GM12874 (cell line): Measurements from ENCODE around the gene POR.

Experiments
- TF ChIP-seq, protein P1 (sequence below): IDR thresholded peaks from 2 replicates; pipeline ENCODE4 v1.5.1; 2011; ENCODE audit warnings: low read depth, mild to moderate bottlenecking, control low read depth, low read length, moderate library complexity; ENCODE audit not compliant: insufficient read depth

The POR gene

DNA sequence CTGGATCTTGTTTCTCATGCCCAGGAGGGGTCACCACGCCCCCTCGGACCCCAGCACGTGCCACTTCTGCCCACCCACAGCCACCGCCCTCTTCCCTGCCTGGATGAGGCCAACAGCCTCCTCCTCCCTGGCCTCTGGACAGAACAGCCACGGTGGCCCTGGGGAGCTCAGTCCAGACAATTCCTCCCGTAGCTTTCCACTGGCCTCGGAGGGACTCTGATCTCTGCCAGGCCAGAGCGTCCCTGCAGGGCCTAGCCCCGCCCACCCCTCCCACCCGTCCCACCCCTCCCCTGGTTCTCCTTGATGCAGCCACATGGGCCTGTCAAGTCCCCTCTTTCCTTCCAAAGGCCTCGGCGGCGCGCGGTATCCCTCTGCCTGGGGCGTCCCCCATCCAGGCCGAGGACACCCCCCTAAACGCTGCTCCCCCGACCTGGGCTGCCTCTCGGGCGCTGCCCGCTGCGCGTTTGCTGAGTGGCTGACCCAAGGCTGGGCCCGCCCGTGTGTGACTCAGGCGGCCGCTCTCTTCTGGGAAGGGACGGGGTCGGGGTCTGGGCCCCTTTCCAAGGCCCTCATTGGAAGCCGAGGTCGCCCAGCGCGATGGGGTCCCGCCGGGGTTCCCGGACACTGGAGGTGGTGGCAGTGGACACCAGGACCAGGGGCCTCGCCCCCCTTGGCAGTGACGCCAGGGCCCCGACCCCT lies 78.9 kb downstream of the POR start:
- TF ChIP-seq, protein P1, sequence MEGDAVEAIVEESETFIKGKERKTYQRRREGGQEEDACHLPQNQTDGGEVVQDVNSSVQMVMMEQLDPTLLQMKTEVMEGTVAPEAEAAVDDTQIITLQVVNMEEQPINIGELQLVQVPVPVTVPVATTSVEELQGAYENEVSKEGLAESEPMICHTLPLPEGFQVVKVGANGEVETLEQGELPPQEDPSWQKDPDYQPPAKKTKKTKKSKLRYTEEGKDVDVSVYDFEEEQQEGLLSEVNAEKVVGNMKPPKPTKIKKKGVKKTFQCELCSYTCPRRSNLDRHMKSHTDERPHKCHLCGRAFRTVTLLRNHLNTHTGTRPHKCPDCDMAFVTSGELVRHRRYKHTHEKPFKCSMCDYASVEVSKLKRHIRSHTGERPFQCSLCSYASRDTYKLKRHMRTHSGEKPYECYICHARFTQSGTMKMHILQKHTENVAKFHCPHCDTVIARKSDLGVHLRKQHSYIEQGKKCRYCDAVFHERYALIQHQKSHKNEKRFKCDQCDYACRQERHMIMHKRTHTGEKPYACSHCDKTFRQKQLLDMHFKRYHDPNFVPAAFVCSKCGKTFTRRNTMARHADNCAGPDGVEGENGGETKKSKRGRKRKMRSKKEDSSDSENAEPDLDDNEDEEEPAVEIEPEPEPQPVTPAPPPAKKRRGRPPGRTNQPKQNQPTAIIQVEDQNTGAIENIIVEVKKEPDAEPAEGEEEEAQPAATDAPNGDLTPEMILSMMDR: no peak

DNA sequence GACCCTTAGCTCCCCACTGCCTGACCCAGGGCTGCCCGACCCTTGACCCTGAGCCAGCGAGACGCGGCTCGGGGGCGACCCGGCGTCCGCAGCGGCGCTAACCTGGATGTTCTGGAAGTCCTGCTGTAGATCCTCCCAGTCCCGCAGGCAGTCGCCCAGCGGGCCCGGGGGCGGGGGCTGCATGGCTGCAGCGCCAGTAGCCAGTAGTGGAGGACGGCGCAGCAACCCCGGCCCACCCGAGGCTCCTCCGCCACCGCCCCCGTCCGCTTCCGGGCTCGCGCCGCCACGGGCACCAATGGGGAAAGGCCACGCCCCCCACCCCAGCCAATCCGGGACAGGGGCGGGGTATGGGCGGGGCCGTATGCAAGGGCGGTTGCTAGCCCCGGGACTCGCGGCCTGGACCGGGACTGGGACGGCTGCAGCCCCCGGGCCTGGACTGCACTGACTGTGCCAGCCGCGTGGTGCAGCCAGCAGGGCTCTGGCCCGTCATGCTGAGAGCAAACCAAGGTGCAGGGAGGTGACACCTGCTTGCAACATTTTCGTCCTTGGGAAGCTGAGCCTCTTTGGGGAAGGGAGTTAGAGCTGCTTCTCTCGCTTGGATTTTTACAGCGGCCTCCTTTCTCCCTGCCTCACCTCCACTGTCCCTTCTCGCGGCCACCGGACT lies 79.6 kb downstream of the POR start, which contains the start of gene TMEM120A:
TSS of gene TMEM120A (minus strand) at position 208 of the 664 bp plus-strand sequence. CDS start at position 183, 25 bp downstream.
- TF ChIP-seq, protein P1: 0 out of 2 replicates have a peak, but pooled peaks have one; percentile 2

DNA sequence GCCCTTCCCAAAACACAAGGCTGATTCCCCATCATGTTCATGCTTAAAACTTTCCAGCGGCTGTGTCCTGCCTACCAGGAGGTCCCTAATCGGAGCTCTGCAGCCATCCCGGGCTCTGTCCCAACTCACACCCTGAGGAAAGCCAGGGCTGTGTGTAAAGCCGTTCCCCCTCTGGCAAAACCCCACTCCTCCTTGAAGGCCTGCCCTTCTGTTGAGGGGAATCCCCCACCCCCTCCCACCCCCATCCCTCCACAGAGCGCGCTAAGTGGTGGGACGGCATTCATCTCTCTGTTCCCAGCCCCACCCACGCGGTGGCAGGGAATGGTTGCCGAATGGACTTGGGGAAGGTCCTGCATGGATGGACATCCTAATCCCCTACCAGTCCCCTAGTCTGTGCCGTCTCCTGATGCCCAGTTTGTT lies 80.1 kb downstream of the POR start:
- TF ChIP-seq, protein P1: no peak

DNA sequence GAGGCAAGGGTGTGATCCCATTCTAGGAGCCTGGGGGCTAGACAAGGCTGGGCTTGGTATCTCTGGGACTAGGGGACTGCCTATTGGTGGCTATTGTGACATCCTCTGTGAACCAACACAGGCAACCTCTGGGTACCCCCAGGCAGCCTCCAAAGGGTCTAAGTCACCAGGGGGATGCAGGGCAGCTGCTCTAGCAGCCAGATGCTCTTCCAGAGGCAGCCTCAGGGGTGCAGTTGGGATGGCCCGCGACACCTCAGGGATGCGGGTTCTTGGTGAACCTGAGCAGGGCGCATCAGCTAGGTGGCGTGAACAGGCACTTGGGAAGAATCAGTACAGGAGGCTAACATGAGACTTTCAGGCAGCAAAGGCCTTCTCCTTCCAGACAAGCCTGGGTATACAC lies 81.0 kb downstream of the POR start:
- TF ChIP-seq, protein P1: no peak

DNA sequence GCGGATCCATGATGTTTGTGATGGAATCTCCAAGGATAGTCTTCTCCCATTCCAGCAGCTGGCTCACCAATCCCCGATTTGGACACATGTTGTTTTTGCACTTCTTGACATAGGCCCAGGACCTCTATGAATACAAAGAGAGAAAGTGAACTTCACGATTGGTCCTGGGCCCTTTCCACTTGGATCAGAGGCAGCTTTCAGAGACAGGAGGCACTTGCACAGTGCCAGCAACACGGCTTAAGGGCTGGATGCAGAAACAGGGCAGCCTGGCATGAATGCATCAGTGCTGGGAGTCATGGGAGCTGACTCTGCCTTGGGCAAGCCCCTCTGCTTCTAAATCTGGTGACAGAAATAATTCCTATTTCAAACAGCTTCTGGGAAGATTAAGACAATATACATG lies 81.5 kb downstream of the POR start:
- TF ChIP-seq, protein P1: no peak

DNA sequence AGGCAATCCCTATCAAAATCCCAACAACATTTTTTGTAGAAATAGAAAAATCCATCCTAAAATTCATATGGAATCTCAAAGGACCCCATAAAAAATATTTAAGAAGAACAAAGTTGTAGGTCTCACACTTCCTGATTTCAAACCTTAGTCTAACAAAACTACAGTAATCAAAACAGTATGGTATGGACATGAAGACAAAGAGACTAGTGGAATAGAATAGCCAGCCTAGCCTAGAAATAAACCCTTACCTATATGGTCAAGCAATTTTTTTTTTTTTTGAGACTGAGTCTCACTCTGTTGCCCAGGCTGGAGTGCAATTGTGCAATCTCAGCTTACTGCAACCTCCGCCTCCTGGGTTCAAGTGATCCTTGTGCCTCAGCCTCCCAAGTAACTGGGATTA lies 83.1 kb downstream of the POR start:
- TF ChIP-seq, protein P1: no peak

DNA sequence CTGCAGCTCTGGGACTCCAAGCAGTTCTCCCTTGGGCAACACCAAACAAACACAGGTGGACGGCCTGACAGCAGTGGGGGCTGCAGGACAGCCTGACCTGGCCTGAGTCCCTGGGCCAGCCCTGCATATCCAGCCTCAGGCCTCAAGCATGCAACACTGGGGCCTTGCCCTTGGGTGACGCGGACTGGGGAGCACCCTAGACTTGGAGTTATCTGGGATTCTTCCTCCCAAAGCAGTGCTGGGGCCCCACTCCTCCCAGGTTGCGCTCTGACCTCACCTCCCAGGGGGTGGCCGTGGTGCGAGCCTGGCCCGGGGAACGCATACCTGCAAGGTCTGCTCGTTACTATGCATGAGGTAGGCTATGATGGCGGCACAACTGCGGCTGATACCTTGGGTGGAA lies 85.6 kb downstream of the POR start:
- TF ChIP-seq, protein P1: no peak
